Liver (tissue), 9 donors: Measurements from ENCODE around the gene CHP1. TPM values are rescaled to one million over a fixed set of nuclear protein-coding genes. Genes with fewer than 3 reads are reported as not detected.

Source experiments
- DNase-seq: peaks from one replicate; pipeline ENCODE4 v3.0.0-alpha.2; 2017; ENCODE audit warnings: low spot score
- H3K27ac ChIP-seq, 2 donors: one replicate each; pipeline ENCODE4 v1.7.0; 2013; ENCODE audit warnings: inconsistent platforms in 2 of 2, low read length in 2 of 2, control low read depth in 1 of 2, low read depth in 1 of 2, mild to moderate bottlenecking in 1 of 2
- H3K27me3 ChIP-seq, 4 donors: one replicate each; pipeline versions ENCODE4 v1.6.1 to v1.7.0; 2013; ENCODE audit warnings: low read length in 3 of 4, inconsistent platforms in 1 of 4, mild to moderate bottlenecking in 1 of 4, moderate library complexity in 1 of 4; ENCODE audit not compliant: control insufficient read depth in 4 of 4, insufficient read depth in 4 of 4
- H3K36me3 ChIP-seq, 4 donors: one replicate each; pipeline versions ENCODE4 v1.6.1 to v1.7.0; 2013; ENCODE audit warnings: low read length in 3 of 4, mild to moderate bottlenecking in 3 of 4, low read depth in 1 of 4, moderate library complexity in 1 of 4; ENCODE audit not compliant: control insufficient read depth in 4 of 4, insufficient read depth in 3 of 4
- H3K4me1 ChIP-seq, 4 donors: one replicate each; pipeline versions ENCODE4 v1.6.1 to v1.7.0; 2013; ENCODE audit warnings: low read length in 3 of 4, mild to moderate bottlenecking in 3 of 4, moderate library complexity in 1 of 4; ENCODE audit not compliant: control insufficient read depth in 4 of 4, insufficient read depth in 4 of 4
- H3K4me3 ChIP-seq, 3 donors: one replicate each; pipeline versions ENCODE4 v1.6.1 to v1.7.0; 2013; ENCODE audit warnings: low read length in 3 of 3, control low read depth in 1 of 3, low read depth in 1 of 3, mild to moderate bottlenecking in 1 of 3
- H3K9ac ChIP-seq, 2 donors: one replicate each; pipeline ENCODE4 v1.7.0; 2013; ENCODE audit warnings: low read length in 2 of 2, mild to moderate bottlenecking in 2 of 2, moderate library complexity in 2 of 2, control low read depth in 1 of 2, low read depth in 1 of 2
- H3K9me3 ChIP-seq, 4 donors: one replicate each; pipeline versions ENCODE4 v1.6.1 to v1.7.0; 2013; ENCODE audit warnings: low read length in 3 of 4; ENCODE audit not compliant: control insufficient read depth in 4 of 4
- ATF3 ChIP-seq: IDR thresholded peaks from 2 replicates; pipeline ENCODE4 v1.6.1; 2016; ENCODE audit warnings: antibody characterized with exemption
- CTCF ChIP-seq: fragments of 150-350 bp; IDR thresholded peaks from 2 replicates; pipeline ENCODE4 v1.5.1; 2017; ENCODE audit warnings: improper control_type of control experiment, low read depth, low read length; ENCODE audit not compliant: missing input control
- EGR1 ChIP-seq, 2 donors: IDR thresholded peaks; 2 replicates each; pipeline ENCODE4 v1.6.1; 2016 to 2018; ENCODE audit warnings: antibody characterized with exemption in 2 of 2, low read depth in 2 of 2
- GABPA ChIP-seq, 2 donors: IDR thresholded peaks in 1 of 2; conservative IDR thresholded peaks in 1 of 2; 2 replicates each; pipeline ENCODE4 v1.6.1; 2016; ENCODE audit warnings: antibody characterized with exemption in 2 of 2, mild to moderate bottlenecking in 1 of 2, moderate library complexity in 1 of 2
- JUND ChIP-seq, 2 donors: IDR thresholded peaks; 2 replicates each; pipeline ENCODE4 v1.6.1; 2016; ENCODE audit warnings: antibody characterized with exemption in 2 of 2
- MAX ChIP-seq: IDR thresholded peaks from 2 replicates; pipeline ENCODE4 v1.6.1; 2016; ENCODE audit warnings: antibody characterized with exemption
- RAD21 ChIP-seq, 2 donors: IDR thresholded peaks; 2 replicates each; pipeline ENCODE4 v1.6.1; 2016; ENCODE audit warnings: antibody characterized with exemption in 2 of 2, mild to moderate bottlenecking in 2 of 2
- REST ChIP-seq: IDR thresholded peaks from 2 replicates; pipeline ENCODE4 v1.6.1; 2016; ENCODE audit warnings: antibody characterized with exemption, mild to moderate bottlenecking
- TAF1 ChIP-seq: conservative IDR thresholded peaks from 2 replicates; pipeline ENCODE4 v1.6.1; 2016; ENCODE audit warnings: antibody characterized with exemption, mild to moderate bottlenecking
- WGBS: extraction: QIAGEN DNeasy Blood & Tissue Kit; methylation state at CpG from one replicate; pipeline ENCODE4 v1.1.7; 2013; 5-methylcytosine and 5-hydroxymethylcytosine counted together
- polyA plus RNA-seq, 2 donors: library from polyadenylated mRNA; stranded (reverse) in 1 of 2; unstranded in 1 of 2; fragments of 200-250 nt in 1 of 2; fragments of >200 nt in 1 of 2; fragmentation: Nextera tagmentation in 1 of 2; extraction: Ambion mirVana in 1 of 2; gene quantifications; one replicate each; pipeline versions ENCODE4 v1.2.1 to v1.2.3, GENCODE V29; 2013 to 2015
- total RNA-seq, 2 donors: library from RNA; depleted of rRNA; stranded (reverse); fragments of >200 nt; gene quantifications; one replicate each; pipeline ENCODE4 v1.2.3, GENCODE V29; 2014
- donor health status: healthy.
- donor health status: healthy.
- donor health status: healthy.
- donor health status: healthy.
- donor health status: healthy.

CHP1 gene
- total and polyA plus RNA-seq, 4 donors, result 87.4 to 162 (median 117) TPM

DNA sequence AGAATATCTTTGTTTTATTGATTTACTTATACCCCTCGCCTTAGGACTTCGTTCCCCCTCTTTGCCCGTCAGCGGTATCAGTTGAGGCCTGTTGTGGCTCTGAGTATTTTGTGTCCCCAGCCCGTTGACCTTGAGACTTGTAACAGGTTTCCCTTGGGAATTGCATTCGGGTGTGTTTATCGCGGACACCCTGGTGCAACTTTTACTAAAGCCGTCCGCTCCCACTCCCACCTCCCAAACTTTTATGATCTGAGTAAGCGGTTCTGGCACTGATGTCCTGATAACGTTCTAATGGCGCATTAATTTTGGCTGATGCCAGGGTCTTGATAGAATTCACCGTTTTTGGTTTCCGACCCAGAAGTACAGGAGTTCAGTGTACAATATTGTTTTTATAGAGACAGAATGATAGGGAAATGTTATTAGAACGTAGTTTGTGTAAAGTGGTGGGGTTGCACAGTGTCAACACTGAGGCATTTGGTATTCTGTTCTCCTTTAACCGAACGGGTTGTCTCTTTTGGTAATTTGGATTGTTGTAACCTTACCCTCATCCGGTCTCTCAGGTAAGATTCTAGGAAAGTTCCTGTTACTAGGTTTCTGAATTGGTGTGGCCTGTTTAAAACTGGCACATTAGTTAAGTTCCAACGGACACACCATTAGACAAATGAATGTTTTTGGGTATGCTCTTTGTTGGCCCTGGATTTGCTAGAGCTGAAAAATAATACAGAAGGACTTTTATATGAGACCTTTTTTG is 53.5 kb downstream of the CHP1 start:
- Histone ChIP-seq H3K27ac (peak overlapping the region; percentile 90 to 93), H3K4me1 (peaks cover 8 to 27% (median 13%) of the 10 kb centered on the region in 4 donors), H3K27me3 (no peaks in the 10 kb centered on the region), H3K9ac (peak overlapping the region; percentile 89 to 95), H3K9me3 (no peaks in the 10 kb centered on the region), H3K4me3 (peak overlapping the region; percentile 82 to 99 (median 94)), H3K36me3 (peaks cover 5 to 30% (median 21%) of the 10 kb centered on the region in 4 donors)
- no peak for DNase-seq
- TF ChIP-seq CTCF (no peak), TAF1 (no peak), ATF3 (no peak), RAD21 (IDR thresholded peaks at IDR 0.05) (peak in 1 of 2 donors; percentile 7)
- WGBS, result under 1% methylated on average over 20 of the region's 20 CpGs

DNA sequence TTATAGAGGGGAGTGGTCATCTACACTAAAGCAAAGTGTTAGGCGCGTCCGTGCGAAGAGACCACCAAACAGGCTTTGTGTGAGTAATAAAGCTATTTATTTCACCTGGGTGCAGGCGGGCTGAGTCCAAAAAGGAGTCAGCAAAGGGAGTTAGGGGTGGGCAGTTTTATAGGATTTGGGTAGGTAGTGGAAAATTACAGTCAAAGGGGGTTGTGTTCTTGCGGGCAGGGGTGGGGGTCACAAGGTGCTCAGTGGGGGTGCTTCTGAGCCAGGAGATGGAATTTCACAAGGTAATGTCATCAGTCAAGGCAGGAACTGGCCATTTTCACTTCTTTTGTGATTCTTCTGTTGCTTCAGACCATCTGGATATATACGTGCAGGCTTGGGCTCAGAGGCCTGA is 54.2 kb downstream of the CHP1 start:
- Histone ChIP-seq H3K36me3 (peaks cover 5 to 24% (median 16%) of the 10 kb centered on the region in 4 donors), H3K9ac (peak overlapping the region; percentile 38 to 89), H3K27ac (peak overlapping the region; percentile 90 to 93), H3K27me3 (no peaks in the 10 kb centered on the region), H3K4me1 (peaks cover 8 to 27% (median 14%) of the 10 kb centered on the region in 4 donors), H3K9me3 (no peaks in the 10 kb centered on the region), H3K4me3 (peak overlapping the region; percentile 82 to 99 (median 94))
- TF ChIP-seq MAX (no peak), GABPA (IDR thresholded peaks at IDR 0.05 in 1 of 2, conservative IDR thresholded peaks at IDR 0.05 in 1 of 2) (no peak), CTCF (no peak), JUND (IDR thresholded peaks at IDR 0.05) (no peak), TAF1 (no peak)
- DNase-seq, result no peak
- WGBS, result 51% methylated on average over 7 of the region's 7 CpGs

GRCh38 chr15:41286665-41287333 is 55.7 kb downstream of the CHP1 start:
- Histone ChIP-seq H3K27ac (peak overlapping the region in 1 of 2 donors; percentile 35), H3K27me3 (no peaks in the 10 kb centered on the region), H3K4me3 (no peak overlapping the region), H3K9ac (no peak overlapping the region), H3K9me3 (no peaks in the 10 kb centered on the region), H3K4me1 (peaks cover 8 to 27% (median 14%) of the 10 kb centered on the region in 4 donors), H3K36me3 (peaks cover 5 to 28% (median 18%) of the 10 kb centered on the region in 4 donors)
- no peak for DNase-seq
- TF ChIP-seq EGR1 (IDR thresholded peaks at IDR 0.05; ENCODE audit: low read depth in 2 of 2) (no peak), REST (no peak), CTCF (no peak), JUND (IDR thresholded peaks at IDR 0.05) (no peak)
- WGBS, result 93% methylated on average over 6 of the region's 6 CpGs
